GM12878 (cell line): ENCODE measurements around the gene RANGRF.

Source experiments
- MTA3 ChIP-seq: IDR thresholded peaks from 2 replicates; pipeline ENCODE4 v1.6.1; 2012; ENCODE audit warnings: low read length, inconsistent platforms, borderline replicate concordance
- POLR2AphosphoS5 ChIP-seq: IDR thresholded peaks from 2 replicates; pipeline ENCODE4 v1.6.1; 2011; ENCODE audit warnings: mild to moderate bottlenecking, low read length, inconsistent platforms
- TF ChIP-seq, protein P1 (sequence below): IDR thresholded peaks from 2 replicates; pipeline ENCODE4 v1.6.1; 2012; ENCODE audit warnings: mild to moderate bottlenecking, low read depth, low read length

DNA sequence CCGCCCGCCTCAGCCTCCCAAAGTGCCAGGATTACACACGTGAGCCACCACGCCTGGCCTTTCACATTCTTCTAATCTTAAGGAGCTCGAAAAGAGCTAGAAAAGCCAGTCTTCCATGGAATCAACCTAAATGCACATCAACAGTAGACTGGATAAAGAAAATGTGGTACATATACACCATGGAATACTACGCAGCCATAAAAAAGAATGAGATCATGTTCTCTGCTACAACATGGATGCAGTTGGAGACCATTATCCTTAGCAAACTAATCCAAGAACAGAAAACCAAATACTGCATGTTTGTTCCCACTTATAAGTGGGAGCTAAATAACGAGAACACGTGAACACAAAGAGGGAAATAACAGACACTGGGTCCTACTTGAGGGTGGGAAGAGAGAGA, 43.7 kb upstream of the RANGRF start:
- TF ChIP-seq POLR2AphosphoS5 (no peak), MTA3 (no peak)
- TF ChIP-seq, protein P1, sequence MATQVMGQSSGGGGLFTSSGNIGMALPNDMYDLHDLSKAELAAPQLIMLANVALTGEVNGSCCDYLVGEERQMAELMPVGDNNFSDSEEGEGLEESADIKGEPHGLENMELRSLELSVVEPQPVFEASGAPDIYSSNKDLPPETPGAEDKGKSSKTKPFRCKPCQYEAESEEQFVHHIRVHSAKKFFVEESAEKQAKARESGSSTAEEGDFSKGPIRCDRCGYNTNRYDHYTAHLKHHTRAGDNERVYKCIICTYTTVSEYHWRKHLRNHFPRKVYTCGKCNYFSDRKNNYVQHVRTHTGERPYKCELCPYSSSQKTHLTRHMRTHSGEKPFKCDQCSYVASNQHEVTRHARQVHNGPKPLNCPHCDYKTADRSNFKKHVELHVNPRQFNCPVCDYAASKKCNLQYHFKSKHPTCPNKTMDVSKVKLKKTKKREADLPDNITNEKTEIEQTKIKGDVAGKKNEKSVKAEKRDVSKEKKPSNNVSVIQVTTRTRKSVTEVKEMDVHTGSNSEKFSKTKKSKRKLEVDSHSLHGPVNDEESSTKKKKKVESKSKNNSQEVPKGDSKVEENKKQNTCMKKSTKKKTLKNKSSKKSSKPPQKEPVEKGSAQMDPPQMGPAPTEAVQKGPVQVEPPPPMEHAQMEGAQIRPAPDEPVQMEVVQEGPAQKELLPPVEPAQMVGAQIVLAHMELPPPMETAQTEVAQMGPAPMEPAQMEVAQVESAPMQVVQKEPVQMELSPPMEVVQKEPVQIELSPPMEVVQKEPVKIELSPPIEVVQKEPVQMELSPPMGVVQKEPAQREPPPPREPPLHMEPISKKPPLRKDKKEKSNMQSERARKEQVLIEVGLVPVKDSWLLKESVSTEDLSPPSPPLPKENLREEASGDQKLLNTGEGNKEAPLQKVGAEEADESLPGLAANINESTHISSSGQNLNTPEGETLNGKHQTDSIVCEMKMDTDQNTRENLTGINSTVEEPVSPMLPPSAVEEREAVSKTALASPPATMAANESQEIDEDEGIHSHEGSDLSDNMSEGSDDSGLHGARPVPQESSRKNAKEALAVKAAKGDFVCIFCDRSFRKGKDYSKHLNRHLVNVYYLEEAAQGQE, result no peak
